Heart right ventricle (tissue), 16 donors: Measurements from ENCODE around the gene KRTAP4-16. TPM values are rescaled to one million over a fixed set of nuclear protein-coding genes. Genes with fewer than 3 reads are reported as not detected.
"Not testable (repeated sequence)": the region's sequence is repeated elsewhere in the genome, so short reads cannot be mapped to it uniquely, and the experiment has no call there.

ENCODE experiments used
- ATAC-seq, 8 donors: fragments of 200-7000 bp; cut with Tn5 transposase; one replicate each; pipeline ENCODE4 v1.9.1; 2020; ENCODE audit warnings: mild to moderate bottlenecking in 8 of 8, moderate library complexity in 8 of 8, moderate number of reproducible peaks in 1 of 8
- DNase-seq, 2 donors: peaks; one replicate each; pipeline ENCODE4 v3.0.0-alpha.2; 2020
- H3K27ac ChIP-seq, 10 donors: fragments of 200-600 bp; sonication (generic) in 2 of 10; one replicate each; pipeline versions ENCODE4 v1.5.0 to v1.8.0; 2020 to 2022; ENCODE audit warnings: mild to moderate bottlenecking in 3 of 10
- H3K27me3 ChIP-seq, 7 donors: fragments of 200-600 bp; one replicate each; pipeline ENCODE4 v1.8.0; 2021 to 2022; ENCODE audit warnings: mild to moderate bottlenecking in 2 of 7
- H3K36me3 ChIP-seq, 9 donors: fragments of 200-600 bp; sonication (generic) in 1 of 9; one replicate each; pipeline versions ENCODE4 v1.5.0 to v1.8.0; 2020 to 2022; ENCODE audit warnings: mild to moderate bottlenecking in 2 of 9
- H3K4me1 ChIP-seq, 9 donors: fragments of 200-600 bp; sonication (generic) in 1 of 9; one replicate each; pipeline versions ENCODE4 v1.5.0 to v1.8.0; 2020 to 2022; ENCODE audit warnings: mild to moderate bottlenecking in 4 of 9
- H3K4me3 ChIP-seq, 10 donors: fragments of 200-600 bp; sonication (generic) in 2 of 10; one replicate each; pipeline versions ENCODE4 v1.5.0 to v1.8.0; 2020 to 2022; ENCODE audit warnings: mild to moderate bottlenecking in 7 of 10, moderate library complexity in 2 of 10
- H3K9me3 ChIP-seq, 11 donors: fragments of 200-600 bp in 10 of 11; sonication (generic) in 2 of 11; one replicate each; pipeline versions ENCODE4 v1.5.0 to v1.8.0; 2013 to 2022; ENCODE audit warnings: mild to moderate bottlenecking in 2 of 11, control low read depth in 1 of 11, moderate library complexity in 1 of 11
- WGBS, 2 donors: extraction: QIAGEN DNeasy Blood & Tissue Kit; methylation state at CpG; one replicate each; pipeline ENCODE4 v1.1.7; 2013; ENCODE audit warnings: inconsistent platforms in 1 of 2; 5-methylcytosine and 5-hydroxymethylcytosine counted together
- intact Hi-C, 10 donors: fragments of 100-400 bp; cut with DNase I; formaldehyde crosslinking; loops; one replicate each; pipeline versions ENCODE4 v1.11.1 to v1.14.2; 2022
- polyA plus RNA-seq, 2 donors: library from polyadenylated mRNA; stranded (reverse); fragments of 200-250 nt; gene quantifications; one replicate each; pipeline ENCODE4 v1.2.3, GENCODE V29; 2013
- total RNA-seq, 10 donors: library from RNA; stranded (reverse); fragmentation: NEBNext Ultra II Directional in 3 of 10; extraction: Animal tissue kit (Norgen Biotek cat#: 25700) in 3 of 10; gene quantifications; one replicate each; pipeline versions ENCODE4 v1.2.1 to v1.2.4, GENCODE V29; 2021 to 2023
- TF ChIP-seq, protein P1 (sequence below), 9 donors: fragments of 200-600 bp; sonication (generic) in 2 of 9; IDR thresholded peaks; one replicate each; pipeline versions ENCODE4 v1.5.0 to v1.8.0; 2021 to 2022; ENCODE audit warnings: antibody characterized with exemption in 9 of 9, mild to moderate bottlenecking in 5 of 9, moderate library complexity in 1 of 9
- donor health status: Arrhythmogenic right ventricular cardiomyopathy.
- donor health status: ischemic (EF 13 %, LVEDD 7.1; RV severe dilation, severe dysfunction).
- donor health status: healthy with polysubstance abuse.
- donor health status: DM: no; HTN: yes; CAD: no.
- donor health status: DM: no; HTN: no; CAD: no.
- donor health status: ischemic (EF 25% LVEDD 6.9; RV normal size, moderate dysfunction).
- donor health status: ischemic (EF 25% LVEDD 5.7; RV mildly dilated, moderate dysfunction).
- donor health status: healthy.
- donor health status: DM: yes; HTN: yes; CAD: no.
- donor health status: Ischemic cardiomyopathy.
- donor health status: ischemic (EF 35%, LVEDD 5.7; RV mildly dilated, moderate dysfunction).
- donor health status: nonischemic (EF 11% LVEDD 7.7; RV severe dilation, severe dysfunction).
- donor health status: DM: yes; HTN: yes; CAD: no.
- donor health status: PGD.
- donor health status: ischemic (EF 29% LVEDD 5.4; RV normal size, mild dysfunction).
- donor health status: nonischemic (EF 23%, LVEDD 6.1; RV moderate dilation, normal function).

KRTAP4-16 gene
- total and polyA plus RNA-seq, 12 donors: not detected

- no peak for DNase-seq
- Histone ChIP-seq H3K27me3 (peaks cover 0 to 22% (median under 1%) of the 10 kb centered on the region in 7 donors), H3K36me3 (no peaks in the 10 kb centered on the region), H3K9me3 (peaks cover 0 to 6% (median 0%) of the 10 kb centered on the region in 11 donors), H3K4me3 (no peak overlapping the region), H3K27ac (no peak overlapping the region), H3K4me1 (no peaks in the 10 kb centered on the region)
- 53 to 61% methylated on average over 1 of the region's 1 CpG for WGBS, 2 donors
- TF ChIP-seq, protein P1, sequence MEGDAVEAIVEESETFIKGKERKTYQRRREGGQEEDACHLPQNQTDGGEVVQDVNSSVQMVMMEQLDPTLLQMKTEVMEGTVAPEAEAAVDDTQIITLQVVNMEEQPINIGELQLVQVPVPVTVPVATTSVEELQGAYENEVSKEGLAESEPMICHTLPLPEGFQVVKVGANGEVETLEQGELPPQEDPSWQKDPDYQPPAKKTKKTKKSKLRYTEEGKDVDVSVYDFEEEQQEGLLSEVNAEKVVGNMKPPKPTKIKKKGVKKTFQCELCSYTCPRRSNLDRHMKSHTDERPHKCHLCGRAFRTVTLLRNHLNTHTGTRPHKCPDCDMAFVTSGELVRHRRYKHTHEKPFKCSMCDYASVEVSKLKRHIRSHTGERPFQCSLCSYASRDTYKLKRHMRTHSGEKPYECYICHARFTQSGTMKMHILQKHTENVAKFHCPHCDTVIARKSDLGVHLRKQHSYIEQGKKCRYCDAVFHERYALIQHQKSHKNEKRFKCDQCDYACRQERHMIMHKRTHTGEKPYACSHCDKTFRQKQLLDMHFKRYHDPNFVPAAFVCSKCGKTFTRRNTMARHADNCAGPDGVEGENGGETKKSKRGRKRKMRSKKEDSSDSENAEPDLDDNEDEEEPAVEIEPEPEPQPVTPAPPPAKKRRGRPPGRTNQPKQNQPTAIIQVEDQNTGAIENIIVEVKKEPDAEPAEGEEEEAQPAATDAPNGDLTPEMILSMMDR (IDR thresholded peaks at IDR 0.05): no peak
- ATAC-seq: no peak
- intact Hi-C loops: loop anchor here in 1 of 10 donors (10.0 kb wide), 1 partner anchor 57 kb away; the partner anchor contains the start of genes KRTAP4-1 and KRTAP9-1
Observed at GRCh38 chr17:41127371-41127770, 25.4 kb upstream of the KRTAP4-16 start.

- ATAC-seq (no peak), DNase-seq (no peak)
- no peak overlapping the region for H3K27ac ChIP-seq
- intact Hi-C loops: loop anchor here in 1 of 10 donors (10.0 kb wide), 1 partner anchor 58 kb away; the partner anchor contains the start of genes KRTAP4-1 and KRTAP9-1
- H3K4me3 ChIP-seq: no peak overlapping the region
- TF ChIP-seq, protein P1 (IDR thresholded peaks at IDR 0.05): no peak
- peaks cover 0 to 18% (median 4%) of the 10 kb centered on the region in 7 donors for H3K27me3 ChIP-seq
- H3K9me3 ChIP-seq: peaks cover 0 to 6% (median 0%) of the 10 kb centered on the region in 11 donors
- H3K36me3 ChIP-seq: no peaks in the 10 kb centered on the region
- no peaks in the 10 kb centered on the region for H3K4me1 ChIP-seq
- WGBS, 2 donors: 86 to 87% methylated on average over 3 of the region's 3 CpGs
Observed at GRCh38 chr17:41126412-41126811, 24.4 kb upstream of the KRTAP4-16 start.

- TF ChIP-seq, protein P1 (IDR thresholded peaks at IDR 0.05): no peak
- H3K27me3 ChIP-seq: peaks cover 0 to 24% (median 4%) of the 10 kb centered on the region in 7 donors
- H3K9me3 ChIP-seq: peaks cover 0 to 6% (median 0%) of the 10 kb centered on the region in 11 donors
- no peaks in the 10 kb centered on the region for H3K36me3 ChIP-seq
- intact Hi-C loops: loop anchor here in 1 of 10 donors (10.0 kb wide), 1 partner anchor 60 kb away; the partner anchor contains the start of genes KRTAP4-1 and KRTAP9-1
- no peak overlapping the region for H3K27ac ChIP-seq
- ATAC-seq (no peak), DNase-seq (no peak)
- WGBS, 2 donors: 92 to 93% methylated on average over 2 of the region's 2 CpGs
- no peak overlapping the region for H3K4me3 ChIP-seq
- H3K4me1 ChIP-seq: no peaks in the 10 kb centered on the region
Observed at GRCh38 chr17:41125064-41125463, 23.1 kb upstream of the KRTAP4-16 start.

DNA sequence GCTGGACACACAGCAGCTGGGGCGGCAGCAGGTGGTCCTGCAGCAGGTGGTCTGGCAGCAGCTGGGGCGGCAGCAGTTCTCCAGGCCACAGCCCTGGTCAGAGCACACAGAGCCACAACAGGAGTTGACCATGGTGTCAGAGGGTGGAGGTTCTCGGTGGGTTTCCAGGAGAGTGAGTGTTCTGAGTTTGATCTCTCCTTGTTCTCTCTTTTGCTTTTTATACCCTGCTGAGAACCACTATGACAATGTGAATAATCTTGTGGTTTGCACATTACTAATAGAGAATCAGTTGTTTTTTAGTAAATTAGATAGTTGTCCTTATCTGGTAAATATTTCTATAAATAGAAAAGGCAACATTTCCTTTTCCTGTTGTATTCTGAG lies 22.0 kb upstream of the KRTAP4-16 start, which contains the start of gene KRTAP4-12:
Gene KRTAP4-12 (minus strand): TSS at position 192 of the 381 bp plus-strand sequence. CDS start 60 bp downstream, at position 132.
- WGBS, 2 donors: 59 to 62% methylated on average over 3 of the region's 3 CpGs
- intact Hi-C loops: loop anchor here in 1 of 10 donors (10.0 kb wide), 1 partner anchor 61 kb away; the partner anchor contains the start of genes KRTAP4-1 and KRTAP9-1
- H3K27me3 ChIP-seq: peaks cover 0 to 31% (median 4%) of the 10 kb centered on the region in 7 donors
- not testable (repeated sequence) for H3K36me3 ChIP-seq, H3K9me3 ChIP-seq, DNase-seq, H3K4me3 ChIP-seq, H3K4me1 ChIP-seq, H3K27ac ChIP-seq, ATAC-seq

GRCh38 chr17:41123292-41123990 lies 21.4 kb upstream of the KRTAP4-16 start:
- not testable (repeated sequence) for H3K9me3 ChIP-seq, H3K4me1 ChIP-seq, H3K36me3 ChIP-seq, H3K27ac ChIP-seq, ATAC-seq, H3K4me3 ChIP-seq, DNase-seq
- intact Hi-C loops: loop anchor here in 1 of 10 donors (10.0 kb wide), 1 partner anchor 61 kb away; the partner anchor contains the start of genes KRTAP4-1 and KRTAP9-1
- WGBS, 2 donors: 64 to 80% methylated on average over 12 of the region's 12 CpGs
- H3K27me3 ChIP-seq: peaks cover 0 to 31% (median 4%) of the 10 kb centered on the region in 7 donors
